HCT116 (cell line): ENCODE data around the gene STK32B. TPM values are rescaled to one million over a fixed set of nuclear protein-coding genes. Genes with fewer than 3 reads are reported as not detected.

Source experiments
- ATAC-seq: fragments of 200-7000 bp; cut with Tn5 transposase; 2 replicates; pipeline ENCODE4 v1.9.1; 2020; ENCODE audit warnings: mild to moderate bottlenecking, moderate library complexity
- BruUV-seq: library from RNA; stranded (reverse); fragments of 400-500 nt; replicated peaks from 2 replicates; lab custom pipeline; 2021; lab: Mats Ljungman, UMichigan
- CTCF ChIA-PET: fragments of 300-600 bp; sonication (Branson Sonifier 250); formaldehyde crosslinking; loops from one replicate; lab custom pipeline; 2021; ENCODE audit warnings: antibody characterized with exemption; lab: Charles Lee
- POLR2A ChIA-PET: fragments of 300-600, 350-600 bp; sonication (Branson Sonifier 250); formaldehyde crosslinking; loops from one replicate; lab custom pipeline; 2021; ENCODE audit warnings: antibody characterized with exemption; lab: Charles Lee
- RAD21 ChIA-PET, 2 experiments: fragments of 300-600 bp; sonication (Branson Sonifier 250); formaldehyde crosslinking; loops; one replicate each; lab custom pipeline; 2023; ENCODE audit warnings: low total read pairs in 2 of 2; ENCODE audit not compliant: uncharacterized antibody in 2 of 2, unreplicated experiment in 2 of 2, low non-redundant PET in 1 of 2; lab: Charles Lee
- DNase-seq: peaks from one replicate; pipeline ENCODE4 v3.0.0-alpha.2; 2010; ENCODE audit warnings: low read depth, low spot score
- H2AFZ ChIP-seq: fragments of 200-600 bp; shearing (Covaris generic), sonication (generic); 2 replicates; pipeline ENCODE4 v1.6.1; 2017; ENCODE audit warnings: low read depth, mixed run types, mixed read lengths, antibody characterized with exemption, low read length; ENCODE audit not compliant: poor library complexity, severe bottlenecking
- H3K27ac ChIP-seq: 2 replicates; pipeline ENCODE4 v1.5.1; 2012; ENCODE audit warnings: low read depth, low read length
- H3K27me3 ChIP-seq: fragments of 200-600 bp; sonication (generic); 2 replicates; pipeline ENCODE4 v1.6.1; 2016; ENCODE audit warnings: mixed run types, low read length, mixed read lengths; ENCODE audit not compliant: insufficient read depth
- H3K36me3 ChIP-seq, 2 experiments: fragments of 200-500 bp in 1 of 2; fragments of 200-600 bp in 1 of 2; sonication (Bioruptor generic) in 1 of 2; sonication (generic) in 1 of 2; 2 replicates each; pipeline versions ENCODE4 v1.5.1 to v1.6.1; 2014 to 2016; ENCODE audit warnings: low read length in 2 of 2, inconsistent platforms in 1 of 2, mixed read lengths in 1 of 2, mixed run types in 1 of 2; ENCODE audit not compliant: insufficient read depth in 2 of 2, control insufficient read depth in 1 of 2
- H3K4me1 ChIP-seq, 2 experiments: fragments of 200-600 bp in 1 of 2; sonication (generic) in 1 of 2; 2 replicates each; pipeline versions ENCODE4 v1.5.1 to v1.6.1; 2012 to 2017; ENCODE audit warnings: low read length in 2 of 2, inconsistent platforms in 1 of 2, mild to moderate bottlenecking in 1 of 2, mixed read lengths in 1 of 2, mixed run types in 1 of 2, moderate library complexity in 1 of 2; ENCODE audit not compliant: insufficient read depth in 2 of 2, control insufficient read depth in 1 of 2
- H3K4me2 ChIP-seq: fragments of 200-600 bp; sonication (generic); 2 replicates; pipeline ENCODE4 v1.6.1; 2017; ENCODE audit warnings: mixed run types, low read length, mixed read lengths
- H3K4me3 ChIP-seq, 2 experiments: fragments of 200-600 bp in 1 of 2; sonication (generic) in 1 of 2; replicated peaks in 1 of 2; 2 replicates each; pipeline ENCODE4 v1.5.1; 2011 to 2016; ENCODE audit warnings: low read length in 2 of 2, control low read depth in 1 of 2, low read depth in 1 of 2, mild to moderate bottlenecking in 1 of 2, mixed read lengths in 1 of 2, mixed run types in 1 of 2
- H3K79me2 ChIP-seq: fragments of 200-600 bp; sonication (generic); 2 replicates; pipeline ENCODE4 v1.6.1; 2017; ENCODE audit warnings: mild to moderate bottlenecking, mixed run types, low read length, moderate library complexity, mixed read lengths; ENCODE audit not compliant: insufficient read depth
- H3K9ac ChIP-seq: fragments of 200-600 bp; sonication (generic); 2 replicates; pipeline ENCODE4 v1.6.1; 2016; ENCODE audit warnings: low read length, mixed read lengths
- H3K9me2 ChIP-seq: fragments of 200-600 bp; sonication (generic), shearing (Covaris generic); 2 replicates; pipeline ENCODE4 v1.6.1; 2017; ENCODE audit warnings: mixed run types, mild to moderate bottlenecking, moderate library complexity; ENCODE audit not compliant: insufficient read depth
- H3K9me3 ChIP-seq, 2 experiments: fragments of 200-500 bp in 1 of 2; fragments of 200-600 bp in 1 of 2; sonication (Bioruptor generic) in 1 of 2; sonication (generic) in 1 of 2; 2 replicates each; pipeline ENCODE4 v1.6.1; 2014 to 2017; ENCODE audit warnings: low read length in 2 of 2, mixed read lengths in 2 of 2, inconsistent platforms in 1 of 2, low read depth in 1 of 2, mild to moderate bottlenecking in 1 of 2, mixed run types in 1 of 2, moderate library complexity in 1 of 2; ENCODE audit not compliant: control insufficient read depth in 1 of 2, insufficient read depth in 1 of 2
- H4K20me1 ChIP-seq: fragments of 200-600 bp; sonication (generic), shearing (Covaris generic); 2 replicates; pipeline ENCODE4 v1.6.1; 2017; ENCODE audit warnings: mixed run types, mild to moderate bottlenecking, moderate library complexity; ENCODE audit not compliant: insufficient read depth
- CBX3 ChIP-seq: IDR thresholded peaks from 2 replicates; pipeline ENCODE4 v1.6.1; 2012; ENCODE audit warnings: low read depth
- CEBPB ChIP-seq: IDR thresholded peaks from 2 replicates; pipeline ENCODE4 v1.6.1; 2012; ENCODE audit warnings: low read depth
- EZH2 ChIP-seq: fragments of 200-600 bp; sonication (generic); IDR thresholded peaks from 2 replicates; pipeline ENCODE4 v1.6.1; 2017; ENCODE audit warnings: antibody characterized with exemption, mixed run types
- EZH2phosphoT487 ChIP-seq: fragments of 200-600 bp; IDR thresholded peaks from 2 replicates; pipeline ENCODE4 v1.6.1; 2018; ENCODE audit warnings: antibody characterized with exemption, borderline replicate concordance
- FOSL1 ChIP-seq: IDR thresholded peaks from 2 replicates; pipeline ENCODE4 v1.6.1; 2012; ENCODE audit warnings: low read depth
- JUND ChIP-seq: IDR thresholded peaks from 2 replicates; pipeline ENCODE4 v1.6.1; 2012
- POLR2AphosphoS5 ChIP-seq: IDR thresholded peaks from 2 replicates; pipeline ENCODE4 v1.6.1; 2011; ENCODE audit warnings: mild to moderate bottlenecking, low read depth, low read length, moderate library complexity
- RAD21 ChIP-seq: IDR thresholded peaks from 2 replicates; pipeline ENCODE4 v1.6.1; 2012; ENCODE audit warnings: low read depth, mild to moderate bottlenecking
- SIN3A ChIP-seq: IDR thresholded peaks from 2 replicates; pipeline ENCODE4 v1.6.1; 2012; ENCODE audit warnings: low read depth
- SRF ChIP-seq: IDR thresholded peaks from 2 replicates; pipeline ENCODE4 v1.6.1; 2012; ENCODE audit warnings: low read depth
- TCF7L2 ChIP-seq: IDR thresholded peaks from 2 replicates; pipeline ENCODE4 v1.7.0; 2011; ENCODE audit warnings: borderline replicate concordance, inconsistent platforms; ENCODE audit not compliant: insufficient read depth, insufficient read length; ENCODE audit errors: extremely low read depth
- YY1 ChIP-seq: IDR thresholded peaks from 2 replicates; pipeline ENCODE4 v1.6.1; 2011; ENCODE audit warnings: low read length, low read depth, moderate library complexity, mild to moderate bottlenecking; ENCODE audit not compliant: insufficient replicate concordance; ENCODE audit errors: extremely low read depth
- ZFX ChIP-seq: fragments of 450-650 bp; IDR thresholded peaks from 2 replicates; pipeline ENCODE4 v1.6.1; 2017
- ZNF274 ChIP-seq: fragments of 200-500 bp; sonication (Bioruptor generic); IDR thresholded peaks from 2 replicates; pipeline ENCODE4 v1.6.1; 2014; ENCODE audit warnings: mild to moderate bottlenecking, low read depth, low read length, inconsistent platforms
- intact Hi-C: fragments of 100-400 bp; cut with micrococcal nuclease; formaldehyde crosslinking; loops from 2 replicates; pipeline ENCODE4 v1.10.0; 2022
- total RNA-seq: library from RNA; stranded (reverse); gene quantifications from one replicate; pipeline ENCODE4 v1.2.1, GENCODE V29; 2021; ENCODE audit not compliant: unreplicated experiment
- TF ChIP-seq, protein P1 (sequence below), 3 experiments: fragments of 200-600 bp in 1 of 3; sonication (generic) in 1 of 3; IDR thresholded peaks in 2 of 3; conservative IDR thresholded peaks in 1 of 3; 2 replicates each; pipeline ENCODE4 v1.5.1; 2012 to 2017; ENCODE audit warnings: low read depth in 2 of 3, low read length in 2 of 3, antibody characterized with exemption in 1 of 3, borderline replicate concordance in 1 of 3, control low read depth in 1 of 3, mild to moderate bottlenecking in 1 of 3, mixed read lengths in 1 of 3, mixed run types in 1 of 3, moderate library complexity in 1 of 3; ENCODE audit not compliant: insufficient read depth in 1 of 3
- TF ChIP-seq, protein P2 (sequence below): IDR thresholded peaks from 2 replicates; pipeline ENCODE4 v1.6.1; 2011; ENCODE audit warnings: mild to moderate bottlenecking, low read length, moderate library complexity; ENCODE audit not compliant: insufficient replicate concordance; ENCODE audit errors: extremely low read depth
- TF ChIP-seq, protein P3 (sequence below): IDR thresholded peaks from 2 replicates; pipeline ENCODE4 v1.6.1; 2012; ENCODE audit warnings: low read depth

The STK32B gene
- total RNA-seq, 1 experiment from 2014 or later = not detected

DNA sequence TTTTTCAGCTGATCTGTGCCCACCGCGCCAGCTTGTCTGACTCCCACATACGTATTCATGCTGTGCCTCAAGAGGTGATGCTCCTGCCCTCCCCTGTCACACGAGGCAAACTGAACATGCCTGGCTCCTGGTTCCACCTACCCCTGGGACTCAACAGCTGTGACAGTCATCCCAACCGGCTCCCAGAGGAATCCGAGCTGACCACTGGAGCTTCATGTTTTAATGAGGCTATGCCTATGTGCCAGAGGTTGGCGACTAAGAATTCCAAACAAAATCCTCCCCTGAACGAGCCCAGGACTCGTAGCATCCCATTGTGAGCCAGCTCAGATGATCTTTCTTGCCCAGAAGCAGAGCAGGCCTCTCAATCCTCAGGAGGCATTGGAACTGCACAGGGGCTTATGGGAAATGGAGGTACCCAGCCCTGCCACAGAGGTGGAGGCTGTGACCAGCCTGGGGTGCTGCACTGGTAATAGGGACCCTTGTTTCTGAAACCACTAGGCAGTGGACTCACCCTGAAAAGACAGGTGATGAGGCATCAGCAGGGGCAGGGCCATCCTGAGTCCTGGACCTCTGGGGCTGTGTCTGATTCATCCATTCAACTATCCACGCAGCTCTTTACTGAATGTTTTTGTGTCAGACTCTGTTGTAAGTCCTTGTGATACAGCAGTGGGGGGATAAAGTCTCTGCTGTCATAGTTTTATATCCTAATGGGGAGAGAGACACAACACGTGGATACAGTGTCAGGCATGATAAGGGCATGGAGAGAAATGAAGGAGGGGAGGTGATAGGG is 332.1 kb downstream of the STK32B start:
- RAD21 ChIA-PET = no interaction called here

More for the DNA sequence above, 332.1 kb downstream of the STK32B start:
- ATAC-seq = no peak
- CTCF ChIA-PET = no interaction called here
- POLR2A ChIA-PET = no interaction called here
- Histone ChIP-seq H4K20me1 (no peaks in the 10 kb centered on the region), H2AFZ (no peak overlapping the region), H3K36me3 (no peaks in the 10 kb centered on the region), H3K9me2 (no peaks in the 10 kb centered on the region), H3K9ac (no peak overlapping the region)
- intact Hi-C loops = no loop called here
- no TSS peak for BruUV-seq
- TF ChIP-seq EZH2 = no peak
- no peak for TF ChIP-seq SIN3A
- TF ChIP-seq TCF7L2 = no peak
- TF ChIP-seq POLR2AphosphoS5 = no peak
- TF ChIP-seq ZNF274 = no peak
- no peak for TF ChIP-seq SRF
- no peak for TF ChIP-seq FOSL1
- TF ChIP-seq CBX3 = no peak
- no peak for TF ChIP-seq ZFX
- TF ChIP-seq JUND = no peak
- TF ChIP-seq, protein P1, sequence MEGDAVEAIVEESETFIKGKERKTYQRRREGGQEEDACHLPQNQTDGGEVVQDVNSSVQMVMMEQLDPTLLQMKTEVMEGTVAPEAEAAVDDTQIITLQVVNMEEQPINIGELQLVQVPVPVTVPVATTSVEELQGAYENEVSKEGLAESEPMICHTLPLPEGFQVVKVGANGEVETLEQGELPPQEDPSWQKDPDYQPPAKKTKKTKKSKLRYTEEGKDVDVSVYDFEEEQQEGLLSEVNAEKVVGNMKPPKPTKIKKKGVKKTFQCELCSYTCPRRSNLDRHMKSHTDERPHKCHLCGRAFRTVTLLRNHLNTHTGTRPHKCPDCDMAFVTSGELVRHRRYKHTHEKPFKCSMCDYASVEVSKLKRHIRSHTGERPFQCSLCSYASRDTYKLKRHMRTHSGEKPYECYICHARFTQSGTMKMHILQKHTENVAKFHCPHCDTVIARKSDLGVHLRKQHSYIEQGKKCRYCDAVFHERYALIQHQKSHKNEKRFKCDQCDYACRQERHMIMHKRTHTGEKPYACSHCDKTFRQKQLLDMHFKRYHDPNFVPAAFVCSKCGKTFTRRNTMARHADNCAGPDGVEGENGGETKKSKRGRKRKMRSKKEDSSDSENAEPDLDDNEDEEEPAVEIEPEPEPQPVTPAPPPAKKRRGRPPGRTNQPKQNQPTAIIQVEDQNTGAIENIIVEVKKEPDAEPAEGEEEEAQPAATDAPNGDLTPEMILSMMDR (IDR thresholded peaks at IDR 0.05 in 2 of 3, conservative IDR thresholded peaks at IDR 0.05 in 1 of 3; ENCODE audit: borderline replicate concordance in 1 of 3, insufficient read depth in 1 of 3, low read depth in 2 of 3, low read length in 2 of 3) = no peak
- TF ChIP-seq CEBPB = no peak
- TF ChIP-seq EZH2phosphoT487 = no peak
- TF ChIP-seq, protein P2, sequence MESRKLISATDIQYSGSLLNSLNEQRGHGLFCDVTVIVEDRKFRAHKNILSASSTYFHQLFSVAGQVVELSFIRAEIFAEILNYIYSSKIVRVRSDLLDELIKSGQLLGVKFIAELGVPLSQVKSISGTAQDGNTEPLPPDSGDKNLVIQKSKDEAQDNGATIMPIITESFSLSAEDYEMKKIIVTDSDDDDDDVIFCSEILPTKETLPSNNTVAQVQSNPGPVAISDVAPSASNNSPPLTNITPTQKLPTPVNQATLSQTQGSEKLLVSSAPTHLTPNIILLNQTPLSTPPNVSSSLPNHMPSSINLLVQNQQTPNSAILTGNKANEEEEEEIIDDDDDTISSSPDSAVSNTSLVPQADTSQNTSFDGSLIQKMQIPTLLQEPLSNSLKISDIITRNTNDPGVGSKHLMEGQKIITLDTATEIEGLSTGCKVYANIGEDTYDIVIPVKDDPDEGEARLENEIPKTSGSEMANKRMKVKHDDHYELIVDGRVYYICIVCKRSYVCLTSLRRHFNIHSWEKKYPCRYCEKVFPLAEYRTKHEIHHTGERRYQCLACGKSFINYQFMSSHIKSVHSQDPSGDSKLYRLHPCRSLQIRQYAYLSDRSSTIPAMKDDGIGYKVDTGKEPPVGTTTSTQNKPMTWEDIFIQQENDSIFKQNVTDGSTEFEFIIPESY = no peak
- TF ChIP-seq YY1 = no peak
- no peak for TF ChIP-seq RAD21
- TF ChIP-seq, protein P3, sequence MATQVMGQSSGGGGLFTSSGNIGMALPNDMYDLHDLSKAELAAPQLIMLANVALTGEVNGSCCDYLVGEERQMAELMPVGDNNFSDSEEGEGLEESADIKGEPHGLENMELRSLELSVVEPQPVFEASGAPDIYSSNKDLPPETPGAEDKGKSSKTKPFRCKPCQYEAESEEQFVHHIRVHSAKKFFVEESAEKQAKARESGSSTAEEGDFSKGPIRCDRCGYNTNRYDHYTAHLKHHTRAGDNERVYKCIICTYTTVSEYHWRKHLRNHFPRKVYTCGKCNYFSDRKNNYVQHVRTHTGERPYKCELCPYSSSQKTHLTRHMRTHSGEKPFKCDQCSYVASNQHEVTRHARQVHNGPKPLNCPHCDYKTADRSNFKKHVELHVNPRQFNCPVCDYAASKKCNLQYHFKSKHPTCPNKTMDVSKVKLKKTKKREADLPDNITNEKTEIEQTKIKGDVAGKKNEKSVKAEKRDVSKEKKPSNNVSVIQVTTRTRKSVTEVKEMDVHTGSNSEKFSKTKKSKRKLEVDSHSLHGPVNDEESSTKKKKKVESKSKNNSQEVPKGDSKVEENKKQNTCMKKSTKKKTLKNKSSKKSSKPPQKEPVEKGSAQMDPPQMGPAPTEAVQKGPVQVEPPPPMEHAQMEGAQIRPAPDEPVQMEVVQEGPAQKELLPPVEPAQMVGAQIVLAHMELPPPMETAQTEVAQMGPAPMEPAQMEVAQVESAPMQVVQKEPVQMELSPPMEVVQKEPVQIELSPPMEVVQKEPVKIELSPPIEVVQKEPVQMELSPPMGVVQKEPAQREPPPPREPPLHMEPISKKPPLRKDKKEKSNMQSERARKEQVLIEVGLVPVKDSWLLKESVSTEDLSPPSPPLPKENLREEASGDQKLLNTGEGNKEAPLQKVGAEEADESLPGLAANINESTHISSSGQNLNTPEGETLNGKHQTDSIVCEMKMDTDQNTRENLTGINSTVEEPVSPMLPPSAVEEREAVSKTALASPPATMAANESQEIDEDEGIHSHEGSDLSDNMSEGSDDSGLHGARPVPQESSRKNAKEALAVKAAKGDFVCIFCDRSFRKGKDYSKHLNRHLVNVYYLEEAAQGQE = no peak
- TF ChIP-seq, all 23 proteins: peak for 0
- Histone ChIP-seq H3K4me1 (no peaks in the 10 kb centered on the region), H3K27me3 (0 out of 2 replicates have a peak, but pooled peaks cover 6% of the 10 kb centered on the region), H3K79me2 (no peaks in the 10 kb centered on the region), H3K27ac (no peak overlapping the region), H3K4me2 (no peak overlapping the region), H3K4me3 (no peak overlapping the region), H3K9me3 (no peaks in the 10 kb centered on the region)
- no peak for DNase-seq
